ENCODE results near the gene SHC4.

Gene SHC4

DNA sequence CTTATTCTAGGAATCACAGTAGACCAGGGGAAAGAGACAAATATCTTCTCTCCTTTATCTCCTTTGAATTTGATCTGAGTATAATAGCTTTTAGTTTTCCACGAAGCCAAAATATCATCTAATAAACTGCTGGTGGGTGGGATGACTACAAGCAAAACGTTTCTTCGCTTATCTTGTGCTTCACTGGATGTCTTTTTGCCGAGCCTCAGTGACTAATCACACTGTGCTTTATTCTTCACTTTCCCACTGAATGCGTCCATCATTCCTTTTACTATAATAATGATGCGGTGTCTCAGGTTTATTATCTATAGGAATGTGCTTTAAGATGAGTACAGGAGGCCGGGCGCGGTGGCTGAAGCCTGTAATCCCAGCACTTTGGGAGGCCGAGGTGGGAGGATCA, 185.4 kb downstream of the SHC4 start:
- ChIA-PET CTCF (interaction anchor here (0.6 kb wide), 1 partner anchor 640 kb away, joined by 3 read pairs; no protein-coding TSS in a partner anchor), POLR2A (ENCODE audit: low non-redundant PET) (no interaction called here)

DNA sequence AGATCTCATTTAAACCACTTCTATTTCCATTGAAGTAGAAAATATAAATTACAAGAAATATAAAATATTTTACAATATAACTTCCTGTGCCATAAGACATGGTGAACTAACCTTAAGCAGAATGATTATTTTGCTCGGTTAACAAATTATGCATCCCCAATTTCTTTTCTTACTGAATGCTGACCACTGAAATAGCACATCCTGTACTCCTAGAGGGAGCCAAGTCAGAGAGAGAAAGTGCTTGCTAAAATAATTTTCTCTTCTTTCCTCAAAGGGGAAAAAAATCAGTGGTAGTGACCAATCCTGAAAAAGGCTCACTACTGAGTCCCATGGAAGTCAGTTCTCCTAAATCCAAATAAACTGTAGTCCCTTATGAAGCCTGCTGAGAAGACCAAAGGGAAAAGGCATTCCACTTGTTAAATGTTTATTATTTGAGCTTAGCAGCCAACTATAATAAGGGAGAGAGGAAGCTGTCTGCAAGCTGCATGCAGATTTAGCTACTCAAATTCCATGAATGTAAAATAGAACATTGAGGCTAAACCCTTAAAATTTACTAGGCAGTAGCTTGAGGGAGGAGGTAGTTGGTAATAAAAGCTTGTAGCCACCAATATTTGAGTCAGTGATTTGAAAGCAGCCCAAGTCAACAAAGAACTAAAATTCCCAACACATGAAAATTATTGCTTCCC, 185.9 kb downstream of the SHC4 start:
- TF ChIP-seq, protein P1, sequence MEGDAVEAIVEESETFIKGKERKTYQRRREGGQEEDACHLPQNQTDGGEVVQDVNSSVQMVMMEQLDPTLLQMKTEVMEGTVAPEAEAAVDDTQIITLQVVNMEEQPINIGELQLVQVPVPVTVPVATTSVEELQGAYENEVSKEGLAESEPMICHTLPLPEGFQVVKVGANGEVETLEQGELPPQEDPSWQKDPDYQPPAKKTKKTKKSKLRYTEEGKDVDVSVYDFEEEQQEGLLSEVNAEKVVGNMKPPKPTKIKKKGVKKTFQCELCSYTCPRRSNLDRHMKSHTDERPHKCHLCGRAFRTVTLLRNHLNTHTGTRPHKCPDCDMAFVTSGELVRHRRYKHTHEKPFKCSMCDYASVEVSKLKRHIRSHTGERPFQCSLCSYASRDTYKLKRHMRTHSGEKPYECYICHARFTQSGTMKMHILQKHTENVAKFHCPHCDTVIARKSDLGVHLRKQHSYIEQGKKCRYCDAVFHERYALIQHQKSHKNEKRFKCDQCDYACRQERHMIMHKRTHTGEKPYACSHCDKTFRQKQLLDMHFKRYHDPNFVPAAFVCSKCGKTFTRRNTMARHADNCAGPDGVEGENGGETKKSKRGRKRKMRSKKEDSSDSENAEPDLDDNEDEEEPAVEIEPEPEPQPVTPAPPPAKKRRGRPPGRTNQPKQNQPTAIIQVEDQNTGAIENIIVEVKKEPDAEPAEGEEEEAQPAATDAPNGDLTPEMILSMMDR (conservative IDR thresholded peaks at IDR 0.05; ENCODE audit: low read depth) = no peak
- no peak for DNase-seq (ENCODE audit: low spot score)
- POLR2A ChIA-PET (ENCODE audit: low non-redundant PET) = no interaction called here
- H3K27ac ChIP-seq = no peak overlapping the region
- CTCF ChIA-PET = interaction anchor here (0.6 kb wide), 2 partner anchors 62 to 639 kb away, joined by 3 read pairs; no protein-coding TSS in a partner anchor

More for the DNA sequence above, 185.4 kb downstream of the SHC4 start:
- TF ChIP-seq, protein P1 (conservative IDR thresholded peaks at IDR 0.05; ENCODE audit: low read depth) = no peak
- H3K27ac ChIP-seq = no peak overlapping the region
- no peak for DNase-seq (ENCODE audit: low spot score)

DNA sequence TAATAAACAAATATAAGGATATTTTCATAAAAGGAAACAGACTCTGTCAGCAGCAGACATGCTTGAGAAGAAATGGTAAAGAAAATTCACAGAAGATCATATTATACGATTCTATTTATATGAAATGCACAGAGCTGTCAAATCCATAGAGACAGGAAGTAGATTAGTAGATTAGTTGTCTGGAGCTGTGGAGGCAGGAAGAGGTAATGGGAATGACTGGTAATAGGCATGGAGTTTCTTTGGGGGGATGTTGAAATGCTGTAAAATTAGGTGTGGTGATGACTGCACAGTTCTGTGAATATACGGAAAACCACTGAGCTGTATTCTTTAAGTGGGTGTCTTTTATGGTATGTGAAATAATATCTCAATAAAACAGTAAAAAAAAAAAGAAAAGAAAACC, 188.2 kb downstream of the SHC4 start:
- TF ChIP-seq, protein P1 (conservative IDR thresholded peaks at IDR 0.05; ENCODE audit: low read depth) = no peak
- ChIA-PET POLR2A (ENCODE audit: low non-redundant PET) (no interaction called here), CTCF (interaction anchor here (0.6 kb wide), 2 partner anchors 13 to 240 kb away, joined by 3 to 5 read pairs; no protein-coding TSS in a partner anchor)
- H3K27ac ChIP-seq = no peak overlapping the region
- no peak for DNase-seq (ENCODE audit: low spot score)

DNA sequence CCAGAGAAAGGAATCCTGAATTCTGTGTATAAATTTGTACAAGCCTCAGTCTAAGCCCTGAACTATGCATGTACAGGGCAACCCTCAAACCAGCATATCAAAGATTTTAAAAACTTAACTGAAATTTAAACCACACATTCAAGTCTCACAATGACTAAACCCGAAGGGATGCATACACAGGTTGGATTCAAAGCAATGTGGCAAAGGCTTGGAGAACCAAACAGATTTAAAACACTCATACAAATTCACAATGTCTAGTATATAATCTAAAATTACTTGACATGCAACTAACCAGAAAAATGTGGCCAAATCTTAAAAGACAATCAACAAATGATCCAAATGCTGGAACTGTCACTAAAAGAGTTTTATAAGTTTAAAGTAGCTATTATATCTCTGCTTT, 189.2 kb downstream of the SHC4 start:
- POLR2A ChIA-PET (ENCODE audit: low non-redundant PET) = no interaction called here
- H3K27ac ChIP-seq = no peak overlapping the region
- TF ChIP-seq, protein P1 (conservative IDR thresholded peaks at IDR 0.05; ENCODE audit: low read depth) = no peak
- DNase-seq (ENCODE audit: low spot score) = no peak
- CTCF ChIA-PET = no interaction called here
